KOPT-K1 (cell line): ENCODE results near the gene RXRA.

Source experiments
- H3K27ac ChIP-seq: fragments of 200-600 bp; sonication (generic); 2 replicates; pipeline ENCODE4 v1.5.1; 2016; ENCODE audit warnings: antibody characterized with exemption, mild to moderate bottlenecking, low read depth, low read length; ENCODE audit not compliant: poor library complexity, severe bottlenecking
- H3K36me3 ChIP-seq: fragments of 200-600 bp; sonication (generic); 2 replicates; pipeline ENCODE4 v1.5.1; 2017; ENCODE audit warnings: antibody characterized with exemption, mild to moderate bottlenecking, low read length, moderate library complexity; ENCODE audit not compliant: insufficient read depth
- H3K9me3 ChIP-seq: fragments of 200-600 bp; sonication (generic); 2 replicates; pipeline ENCODE4 v1.5.1; 2017; ENCODE audit warnings: antibody characterized with exemption, low read length, mild to moderate bottlenecking; ENCODE audit not compliant: insufficient read depth, poor library complexity, severe bottlenecking

RXRA gene

GRCh38 chr9:134413112-134413715, 87.0 kb downstream of the RXRA start:
- Histone ChIP-seq H3K27ac (no peak overlapping the region), H3K9me3 (no peaks in the 10 kb centered on the region), H3K36me3 (no peaks in the 10 kb centered on the region)

DNA sequence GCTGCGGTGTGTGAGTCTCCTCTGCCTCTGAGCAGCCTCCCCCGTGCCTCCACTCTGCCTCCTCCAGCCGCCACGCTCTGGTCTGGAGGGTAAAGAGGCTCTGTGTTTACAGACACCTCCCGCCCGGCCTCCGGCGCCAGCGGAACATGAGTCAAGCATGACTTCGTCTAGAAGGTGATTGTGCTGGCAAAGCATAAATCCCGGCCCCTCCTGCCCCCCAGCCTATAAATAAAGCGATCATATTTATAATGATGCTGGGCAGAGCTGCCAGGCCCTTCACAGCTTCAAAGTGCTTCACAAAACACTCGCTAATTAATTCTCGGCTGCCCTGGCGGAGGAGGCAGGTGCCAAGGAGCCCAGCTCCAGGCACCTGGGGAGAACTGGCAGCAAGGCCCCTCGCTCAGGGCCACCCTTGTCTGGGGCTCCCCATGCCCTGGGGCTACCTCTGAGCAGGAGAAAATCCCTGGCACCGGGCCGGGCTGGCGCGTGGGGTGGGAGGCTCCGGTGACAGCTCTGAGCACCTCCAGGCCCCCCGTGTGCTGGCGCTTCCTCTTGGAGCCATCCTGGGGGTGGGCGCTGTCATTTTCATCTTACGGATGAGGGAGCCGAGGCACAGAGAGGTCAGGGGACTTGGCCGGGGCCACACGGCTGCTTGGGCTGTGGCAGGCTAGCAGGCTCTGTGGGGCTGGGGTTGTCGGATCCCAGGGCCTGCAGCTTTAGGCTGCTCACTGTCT, 87.8 kb downstream of the RXRA start:
- Histone ChIP-seq H3K9me3 (no peaks in the 10 kb centered on the region), H3K36me3 (no peaks in the 10 kb centered on the region), H3K27ac (no peak overlapping the region)

GRCh38 chr9:134414900-134415425, 88.7 kb downstream of the RXRA start:
- H3K27ac ChIP-seq = no peak overlapping the region
- H3K9me3 ChIP-seq = no peaks in the 10 kb centered on the region
- H3K36me3 ChIP-seq = no peaks in the 10 kb centered on the region

DNA sequence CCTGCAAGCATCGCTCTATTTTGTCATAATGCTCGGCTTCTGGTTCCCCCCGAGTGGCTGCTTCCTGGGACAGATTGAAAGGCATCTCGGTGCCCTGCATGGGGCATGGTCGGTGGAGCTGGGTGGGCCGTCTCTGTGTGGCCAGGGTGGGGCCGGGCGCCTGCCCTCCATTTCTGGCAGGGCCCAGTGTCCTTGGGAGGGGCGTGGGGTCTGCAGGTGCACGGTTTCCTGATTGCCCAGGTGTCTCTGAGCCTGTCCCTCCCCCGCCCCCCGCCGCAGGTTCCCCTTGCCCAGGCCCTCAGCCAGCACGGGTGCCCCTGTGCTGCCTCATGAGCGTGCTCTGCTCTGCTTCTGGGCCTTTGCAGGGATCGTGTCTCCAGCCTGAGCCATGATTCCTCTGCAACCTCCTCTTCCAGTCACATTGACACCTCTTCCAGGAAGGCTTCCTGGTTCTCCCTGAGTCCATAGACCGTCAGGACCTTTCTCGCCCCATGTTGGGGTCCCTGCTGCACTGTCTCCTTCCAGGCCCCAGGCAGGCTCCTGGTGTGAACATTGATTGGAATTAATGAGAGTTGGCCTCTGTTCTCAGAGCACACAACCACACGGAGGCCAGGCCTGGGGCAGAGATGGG, 90.2 kb downstream of the RXRA start:
- Histone ChIP-seq H3K9me3 (no peaks in the 10 kb centered on the region), H3K36me3 (no peaks in the 10 kb centered on the region), H3K27ac (no peak overlapping the region)

- H3K27ac ChIP-seq = no peak overlapping the region
- H3K9me3 ChIP-seq = no peaks in the 10 kb centered on the region
- no peaks in the 10 kb centered on the region for H3K36me3 ChIP-seq
These were observed 92.1 kb downstream of the RXRA start for GRCh38 chr9:134418354-134418753.

GRCh38 chr9:134419000-134419683, 92.9 kb downstream of the RXRA start:
- Histone ChIP-seq H3K36me3 (no peaks in the 10 kb centered on the region), H3K27ac (no peak overlapping the region), H3K9me3 (no peaks in the 10 kb centered on the region)

GRCh38 chr9:134419684-134420076, 93.4 kb downstream of the RXRA start:
- Histone ChIP-seq H3K27ac (no peak overlapping the region), H3K9me3 (no peaks in the 10 kb centered on the region), H3K36me3 (no peaks in the 10 kb centered on the region)

GRCh38 chr9:134420281-134420845, 94.1 kb downstream of the RXRA start:
- no peaks in the 10 kb centered on the region for H3K36me3 ChIP-seq
- H3K9me3 ChIP-seq = no peaks in the 10 kb centered on the region
- no peak overlapping the region for H3K27ac ChIP-seq

DNA sequence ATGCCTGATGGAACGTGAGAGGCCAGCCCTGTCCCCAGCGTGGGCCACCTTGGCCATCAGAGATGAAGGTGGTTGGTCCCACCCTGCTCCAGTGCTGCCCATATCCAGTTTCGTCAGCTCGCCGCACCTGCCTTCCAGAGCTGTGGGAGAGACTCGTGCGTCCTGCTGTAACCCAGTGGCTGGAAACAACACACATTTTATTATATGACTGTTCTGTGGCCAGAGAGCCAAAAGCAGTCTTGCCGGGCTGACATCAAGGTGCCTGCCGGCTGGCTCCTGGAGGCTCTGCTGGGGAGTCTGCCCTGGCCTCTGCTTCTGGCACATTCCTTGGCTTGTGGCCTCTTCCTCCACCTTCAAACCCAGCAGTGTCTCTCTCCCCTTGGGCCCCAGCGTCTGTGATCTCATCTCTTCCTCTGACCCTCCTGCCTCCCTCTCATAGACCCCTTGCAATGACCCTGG, 94.7 kb downstream of the RXRA start:
- Histone ChIP-seq H3K27ac (no peak overlapping the region), H3K36me3 (no peaks in the 10 kb centered on the region)

DNA sequence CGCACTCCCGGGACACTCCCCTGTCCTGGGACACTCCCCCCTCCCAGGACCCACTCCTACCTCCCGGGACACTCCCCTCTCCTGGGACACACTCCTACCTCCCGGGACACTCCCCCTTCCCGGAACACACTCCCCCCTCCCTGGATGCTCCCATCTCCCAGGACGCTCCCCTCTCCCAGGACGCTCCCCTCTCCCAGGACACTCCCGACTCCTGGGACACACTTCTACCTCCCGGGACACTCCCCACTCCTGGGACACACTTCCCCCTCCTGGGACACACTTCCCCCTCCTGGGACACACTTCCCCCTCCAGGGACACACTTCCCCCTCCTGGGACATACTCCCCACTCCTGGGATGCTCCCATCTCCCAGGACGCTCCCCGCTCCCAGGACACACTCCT, 95.6 kb downstream of the RXRA start:
- Histone ChIP-seq H3K27ac (no peak overlapping the region), H3K36me3 (no peaks in the 10 kb centered on the region)

More for the DNA sequence above, 94.7 kb downstream of the RXRA start:
- no peaks in the 10 kb centered on the region for H3K9me3 ChIP-seq

DNA sequence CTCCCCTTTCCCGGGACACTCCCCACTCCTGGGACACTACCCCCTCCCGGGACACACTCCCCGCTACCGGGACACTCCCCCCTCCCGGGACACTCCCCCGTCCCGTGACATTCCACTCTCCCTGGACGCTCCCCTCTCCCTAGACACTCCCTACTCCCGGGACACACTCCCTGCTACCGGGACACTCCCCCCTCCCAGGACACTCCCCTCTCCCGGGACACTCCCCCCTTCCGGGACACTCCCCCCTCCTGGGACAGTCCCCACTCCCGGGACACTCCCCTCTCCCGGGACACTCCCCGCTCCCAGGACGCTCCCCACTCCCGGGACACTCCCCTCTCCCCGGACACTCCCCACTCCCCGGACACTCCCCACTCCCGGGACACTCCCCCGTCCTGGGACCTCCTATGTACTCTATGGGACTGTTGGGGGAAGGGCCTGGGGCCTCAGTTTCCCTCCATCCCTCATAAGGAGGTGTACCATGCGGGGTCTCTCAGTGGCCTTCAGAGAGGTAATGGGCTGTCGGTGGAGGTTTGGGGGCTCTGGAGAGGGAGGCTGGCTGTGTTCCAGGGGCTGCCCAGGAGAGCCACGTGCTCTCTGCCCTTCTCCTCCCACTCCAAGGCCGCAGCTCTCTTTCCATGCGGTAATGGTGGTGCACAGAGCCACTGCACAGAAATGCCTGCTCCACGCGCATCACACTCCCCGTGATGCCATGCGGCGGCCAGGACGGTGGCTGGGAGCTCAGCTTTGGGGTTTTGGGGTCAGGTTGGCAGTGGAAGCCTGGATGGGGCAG, 96.2 kb downstream of the RXRA start:
- no peaks in the 10 kb centered on the region for H3K36me3 ChIP-seq
- no peaks in the 10 kb centered on the region for H3K9me3 ChIP-seq
- H3K27ac ChIP-seq = no peak overlapping the region

More for the DNA sequence above, 95.6 kb downstream of the RXRA start:
- H3K9me3 ChIP-seq = no peaks in the 10 kb centered on the region

GRCh38 chr9:134423166-134423565, 96.9 kb downstream of the RXRA start:
- no peaks in the 10 kb centered on the region for H3K9me3 ChIP-seq
- no peaks in the 10 kb centered on the region for H3K36me3 ChIP-seq
- no peak overlapping the region for H3K27ac ChIP-seq

- no peaks in the 10 kb centered on the region for H3K9me3 ChIP-seq
- no peak overlapping the region for H3K27ac ChIP-seq
- no peaks in the 10 kb centered on the region for H3K36me3 ChIP-seq
These were observed 97.5 kb downstream of the RXRA start for GRCh38 chr9:134423749-134424148.

DNA sequence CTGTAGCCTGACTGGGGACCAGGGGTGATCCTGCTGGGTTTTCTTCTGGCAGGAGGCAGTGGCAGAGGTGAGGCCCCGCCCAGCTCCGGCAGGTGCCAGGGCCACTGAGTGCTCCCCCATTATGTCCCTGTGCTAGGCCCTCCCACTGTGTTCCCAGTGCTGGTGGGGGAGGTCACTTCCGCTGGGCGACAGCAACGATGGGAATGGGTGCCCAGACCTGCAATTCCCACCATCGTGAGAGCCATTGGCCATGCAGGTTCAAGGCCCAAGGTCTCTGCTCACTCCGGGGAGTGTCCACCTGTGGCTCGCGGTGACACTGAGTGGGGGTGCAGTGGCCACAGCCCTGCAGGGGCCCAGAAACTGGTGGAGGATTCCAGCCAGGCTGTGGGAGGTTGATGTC, 98.6 kb downstream of the RXRA start:
- no peaks in the 10 kb centered on the region for H3K9me3 ChIP-seq
- no peak overlapping the region for H3K27ac ChIP-seq
- no peaks in the 10 kb centered on the region for H3K36me3 ChIP-seq
